NT2/D1 (cell line): ENCODE data around the gene CNR1.

ENCODE experiments used
- SUZ12 ChIP-seq: IDR thresholded peaks from 2 replicates; pipeline ENCODE4 v1.6.1; 2011; ENCODE audit not compliant: insufficient read length, insufficient read depth; ENCODE audit errors: extremely low read depth
- YY1 ChIP-seq: IDR thresholded peaks from 2 replicates; pipeline ENCODE4 v1.6.1; 2011; ENCODE audit not compliant: insufficient read length, insufficient read depth
- ZNF274 ChIP-seq: IDR thresholded peaks from 2 replicates; pipeline ENCODE4 v1.6.1; 2011; ENCODE audit warnings: mild to moderate bottlenecking, low read depth, low read length

DNA sequence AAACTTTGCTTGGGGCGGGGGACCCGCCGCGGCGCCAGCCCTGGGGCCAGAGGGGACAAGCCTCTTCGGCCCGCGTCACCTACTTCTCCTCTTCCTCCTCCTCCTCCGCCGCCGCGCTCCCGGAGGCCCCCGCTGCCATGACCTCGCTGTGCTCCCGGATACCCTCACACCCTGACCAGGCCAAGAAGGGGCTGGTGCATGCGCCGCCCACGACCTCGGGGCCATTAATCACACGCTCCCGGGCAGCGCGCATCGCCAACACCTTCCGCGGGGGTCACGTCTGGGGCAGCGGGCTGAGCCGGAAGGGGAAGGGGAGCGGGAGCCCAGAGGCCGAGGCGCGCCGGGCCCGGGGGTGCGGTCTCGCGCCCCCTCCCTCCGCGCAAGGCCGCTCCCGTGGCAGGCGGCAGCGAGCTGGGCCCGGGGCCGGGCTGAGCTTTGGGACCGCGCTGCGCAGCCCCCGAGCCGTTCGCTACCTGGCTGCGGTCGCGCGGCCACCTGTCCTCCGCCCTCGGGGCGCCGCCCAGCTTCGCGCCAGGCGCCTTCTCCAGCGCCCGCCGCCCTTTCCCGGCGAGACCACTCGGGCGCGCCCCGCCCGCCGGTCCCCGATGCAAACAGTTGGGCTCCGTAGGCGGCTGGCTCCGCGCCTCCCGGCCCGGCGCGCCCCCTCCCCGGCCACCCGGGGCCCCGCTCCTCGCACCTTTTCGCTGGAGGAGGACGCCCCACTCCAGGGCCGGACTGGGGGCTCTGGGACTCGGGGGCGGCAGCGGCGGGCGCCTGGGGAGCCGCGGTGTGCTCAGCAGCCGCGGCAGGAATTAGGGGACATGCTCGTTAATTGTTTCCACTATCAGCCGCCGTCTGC, 575 bp upstream of the CNR1 start:
- TF ChIP-seq YY1 = no peak
- TF ChIP-seq SUZ12 = no peak
- no peak for TF ChIP-seq ZNF274
